ENCODE measurements around the gene MRPL36. TPM values are rescaled to one million over a fixed set of nuclear protein-coding genes. Genes with fewer than 3 reads are reported as not detected.

Gene MRPL36
- total RNA-seq, 1 experiment from 2014 or later = 145 TPM

DNA sequence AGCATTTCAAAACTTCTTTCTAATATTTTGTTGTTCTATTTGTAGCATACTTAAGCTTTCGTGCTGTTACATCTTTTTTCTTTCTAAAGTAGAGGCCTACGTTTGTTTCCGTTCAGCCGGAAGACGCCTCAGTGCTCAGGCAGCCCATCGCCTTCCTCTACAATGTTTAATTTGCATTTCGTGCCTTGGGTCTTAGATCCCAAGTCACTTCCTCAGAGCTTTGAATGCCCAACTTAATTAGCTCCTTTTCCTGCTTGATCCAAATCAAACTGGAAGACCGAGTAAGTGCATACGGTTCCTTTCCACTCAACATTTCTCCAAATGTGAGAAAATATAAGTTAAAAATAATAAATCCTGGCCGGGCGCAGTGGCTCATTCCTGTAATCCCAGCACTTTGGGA, 43.2 kb downstream of the MRPL36 start:
- H3K27me3 ChIP-seq (ENCODE audit: insufficient read depth, low read depth) = peaks cover 95% of the 10 kb centered on the region
- H3K9me2 ChIP-seq (ENCODE audit: insufficient read depth) = no peaks in the 10 kb centered on the region
- H2AFZ ChIP-seq = no peak overlapping the region
- ChIA-PET POLR2A (ENCODE audit: unreplicated experiment) (no interaction called here), CTCF (no interaction called here)
- no peaks in the 10 kb centered on the region for H3K4me1 ChIP-seq (replicated peaks; ENCODE audit: insufficient read depth)
- H4K20me1 ChIP-seq (ENCODE audit: insufficient read depth) = 0 out of 2 replicates have a peak, but pooled peaks cover 3% of the 10 kb centered on the region
- H3K79me2 ChIP-seq (ENCODE audit: low read depth) = no peaks in the 10 kb centered on the region
- intact Hi-C loops (cut with micrococcal nuclease; ENCODE audit: unreplicated experiment) = no loop called here
- TF ChIP-seq, protein P1, sequence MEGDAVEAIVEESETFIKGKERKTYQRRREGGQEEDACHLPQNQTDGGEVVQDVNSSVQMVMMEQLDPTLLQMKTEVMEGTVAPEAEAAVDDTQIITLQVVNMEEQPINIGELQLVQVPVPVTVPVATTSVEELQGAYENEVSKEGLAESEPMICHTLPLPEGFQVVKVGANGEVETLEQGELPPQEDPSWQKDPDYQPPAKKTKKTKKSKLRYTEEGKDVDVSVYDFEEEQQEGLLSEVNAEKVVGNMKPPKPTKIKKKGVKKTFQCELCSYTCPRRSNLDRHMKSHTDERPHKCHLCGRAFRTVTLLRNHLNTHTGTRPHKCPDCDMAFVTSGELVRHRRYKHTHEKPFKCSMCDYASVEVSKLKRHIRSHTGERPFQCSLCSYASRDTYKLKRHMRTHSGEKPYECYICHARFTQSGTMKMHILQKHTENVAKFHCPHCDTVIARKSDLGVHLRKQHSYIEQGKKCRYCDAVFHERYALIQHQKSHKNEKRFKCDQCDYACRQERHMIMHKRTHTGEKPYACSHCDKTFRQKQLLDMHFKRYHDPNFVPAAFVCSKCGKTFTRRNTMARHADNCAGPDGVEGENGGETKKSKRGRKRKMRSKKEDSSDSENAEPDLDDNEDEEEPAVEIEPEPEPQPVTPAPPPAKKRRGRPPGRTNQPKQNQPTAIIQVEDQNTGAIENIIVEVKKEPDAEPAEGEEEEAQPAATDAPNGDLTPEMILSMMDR (conservative IDR thresholded peaks at IDR 0.05) = no peak
- TF ChIP-seq EZH2 (IDR thresholded peaks at IDR 0.05; ENCODE audit: low read depth) = no peak
- DNase-seq = no peak
- H3K36me3 ChIP-seq (ENCODE audit: low read depth) = no peaks in the 10 kb centered on the region
- no TSS peak for BruUV-seq (replicated peaks)
- H3K4me2 ChIP-seq = no peak overlapping the region
- no peak overlapping the region for H3K27ac ChIP-seq
- H3F3A ChIP-seq (ENCODE audit: insufficient read depth, low read depth) = no peaks in the 10 kb centered on the region
- no peaks in the 10 kb centered on the region for H3K9me3 ChIP-seq (ENCODE audit: insufficient read depth, low read depth)
- no peak overlapping the region for H3K4me3 ChIP-seq

DNA sequence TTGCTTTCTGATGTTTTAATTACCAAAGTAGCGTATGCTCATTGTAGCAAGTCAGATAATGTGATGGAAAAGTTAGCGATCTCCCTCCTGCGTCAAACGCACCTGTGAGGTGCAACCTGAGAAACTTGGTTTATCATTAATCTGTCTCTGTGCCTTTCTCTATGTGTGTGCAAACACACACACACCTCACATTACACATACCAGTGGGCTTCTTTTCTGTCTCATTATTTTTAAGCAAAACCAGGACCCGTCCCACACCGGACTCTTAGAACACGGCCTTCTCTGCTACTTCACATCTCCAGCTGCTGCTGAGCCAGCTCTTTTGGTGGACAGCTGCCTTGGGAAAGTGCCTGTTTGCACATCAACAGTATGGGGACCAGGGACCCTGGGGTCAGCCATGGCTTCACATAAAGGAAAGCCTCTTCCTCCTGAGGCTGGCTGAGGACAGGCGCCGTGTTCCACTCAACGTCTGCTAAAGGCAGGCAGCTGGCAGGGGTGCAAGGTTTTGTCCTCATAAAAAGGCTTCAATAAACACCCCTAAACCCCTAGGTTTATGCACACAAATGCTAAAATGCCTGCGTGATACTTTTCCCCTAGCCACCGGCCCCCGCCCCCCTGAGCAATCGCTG, 44.2 kb downstream of the MRPL36 start:
- CTCF ChIA-PET = no interaction called here
- H3K27me3 ChIP-seq (ENCODE audit: insufficient read depth, low read depth) = peaks cover 95% of the 10 kb centered on the region

DNA sequence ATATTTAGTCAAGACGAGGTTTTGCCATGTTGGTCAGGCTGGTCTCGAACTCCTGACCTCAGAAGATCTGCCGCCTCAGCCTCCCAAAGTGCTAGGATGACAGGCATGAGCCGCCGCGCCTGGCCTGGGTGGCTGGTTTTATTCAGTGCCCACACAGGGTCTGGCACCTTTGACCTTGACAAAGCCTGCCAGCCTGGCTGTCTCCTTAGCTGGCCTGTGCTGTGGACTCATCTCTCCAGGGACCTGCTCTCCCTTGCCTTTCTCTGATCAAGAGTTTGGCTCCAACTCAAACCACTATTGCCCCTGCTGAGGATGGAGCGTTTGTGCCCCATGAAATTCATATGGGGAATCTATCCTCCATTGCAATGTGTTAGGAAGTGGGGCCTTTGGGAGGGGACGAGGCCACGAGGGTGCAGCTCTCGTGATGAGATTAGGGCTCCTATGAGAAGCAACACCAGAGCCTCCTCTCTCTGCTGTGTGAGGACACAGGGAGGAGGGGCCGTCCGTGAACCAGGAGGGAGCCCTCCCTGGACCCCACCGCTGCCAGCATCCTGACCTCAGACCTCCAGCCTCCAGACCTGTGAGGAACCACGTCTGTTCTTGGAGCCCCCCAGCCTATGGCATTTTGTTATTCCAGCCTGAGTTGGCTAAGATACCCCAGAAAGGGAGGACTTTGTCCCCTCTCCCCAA, 45.0 kb downstream of the MRPL36 start:
- no peaks in the 10 kb centered on the region for H3K9me2 ChIP-seq (ENCODE audit: insufficient read depth)
- H3K9me3 ChIP-seq (ENCODE audit: insufficient read depth, low read depth) = no peaks in the 10 kb centered on the region
- 0 out of 2 replicates have a peak, but pooled peaks cover 3% of the 10 kb centered on the region for H4K20me1 ChIP-seq (ENCODE audit: insufficient read depth)
- H3K27ac ChIP-seq = no peak overlapping the region
- intact Hi-C loops (cut with micrococcal nuclease; ENCODE audit: unreplicated experiment) = no loop called here
- no peak for DNase-seq
- no peaks in the 10 kb centered on the region for H3F3A ChIP-seq (ENCODE audit: insufficient read depth, low read depth)
- no TSS peak for BruUV-seq (replicated peaks)
- no peaks in the 10 kb centered on the region for H3K36me3 ChIP-seq (ENCODE audit: low read depth)
- peaks cover 95% of the 10 kb centered on the region for H3K27me3 ChIP-seq (ENCODE audit: insufficient read depth, low read depth)
- no peak overlapping the region for H2AFZ ChIP-seq
- no peak for TF ChIP-seq EZH2 (IDR thresholded peaks at IDR 0.05; ENCODE audit: low read depth)
- TF ChIP-seq, protein P1 (conservative IDR thresholded peaks at IDR 0.05) = no peak
- ChIA-PET CTCF (no interaction called here), POLR2A (ENCODE audit: unreplicated experiment) (no interaction called here)
- H3K4me2 ChIP-seq = no peak overlapping the region
- H3K4me1 ChIP-seq (replicated peaks; ENCODE audit: insufficient read depth) = no peaks in the 10 kb centered on the region
- no peaks in the 10 kb centered on the region for H3K79me2 ChIP-seq (ENCODE audit: low read depth)
- no peak overlapping the region for H3K4me3 ChIP-seq

More for the DNA sequence above, 44.2 kb downstream of the MRPL36 start:
- POLR2A ChIA-PET (ENCODE audit: unreplicated experiment) = no interaction called here
- Histone ChIP-seq H3K9me2 (ENCODE audit: insufficient read depth) (no peaks in the 10 kb centered on the region), H3K27ac (no peak overlapping the region), H3F3A (ENCODE audit: insufficient read depth, low read depth) (no peaks in the 10 kb centered on the region), H3K4me1 (replicated peaks; ENCODE audit: insufficient read depth) (no peaks in the 10 kb centered on the region), H4K20me1 (ENCODE audit: insufficient read depth) (0 out of 2 replicates have a peak, but pooled peaks cover 3% of the 10 kb centered on the region), H2AFZ (no peak overlapping the region), H3K4me2 (no peak overlapping the region), H3K79me2 (ENCODE audit: low read depth) (no peaks in the 10 kb centered on the region), H3K9me3 (ENCODE audit: insufficient read depth, low read depth) (no peaks in the 10 kb centered on the region), H3K4me3 (no peak overlapping the region), H3K36me3 (ENCODE audit: low read depth) (no peaks in the 10 kb centered on the region)
- no TSS peak for BruUV-seq (replicated peaks)
- TF ChIP-seq EZH2 (IDR thresholded peaks at IDR 0.05; ENCODE audit: low read depth) = no peak
- TF ChIP-seq, protein P1 (conservative IDR thresholded peaks at IDR 0.05) = no peak
- intact Hi-C loops (cut with micrococcal nuclease; ENCODE audit: unreplicated experiment) = no loop called here
- no peak for DNase-seq
